ENCODE results near the gene GFAP. TPM values are rescaled to one million over a fixed set of nuclear protein-coding genes. Genes with fewer than 3 reads are reported as not detected.

Gene GFAP
- polyA plus RNA-seq, 1 donor from 2014 or later = 0.45 TPM

DNA sequence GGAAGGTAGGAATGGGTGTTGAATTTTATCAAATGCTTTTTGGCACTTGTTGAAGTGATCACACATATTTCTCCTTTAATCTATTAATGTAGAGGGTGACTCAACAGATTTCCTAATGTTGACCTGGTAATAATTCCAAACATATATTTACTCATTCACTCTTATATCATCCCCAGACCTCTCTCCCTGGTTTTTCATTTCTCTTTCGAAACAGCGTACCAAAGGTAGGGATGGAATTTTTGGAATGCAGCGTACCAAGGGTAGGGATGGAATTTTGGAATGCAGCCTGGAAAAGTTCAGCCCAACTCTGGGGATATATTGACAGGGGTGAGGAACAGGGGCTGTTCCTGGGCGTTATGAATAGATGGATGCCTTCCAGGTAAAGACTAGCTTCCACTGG lies 25.0 kb upstream of the GFAP start:
- no peaks in the 10 kb centered on the region for H3K36me3 Mint-ChIP-seq
- H3K27ac Mint-ChIP-seq = no peak overlapping the region
- H3K27me3 Mint-ChIP-seq = no peaks in the 10 kb centered on the region
- no peak overlapping the region for H3K4me3 Mint-ChIP-seq
- no peaks in the 10 kb centered on the region for H3K4me1 Mint-ChIP-seq
- H3K9me3 Mint-ChIP-seq = peaks cover 1 to 4% (median 2%) of the 10 kb centered on the region in 3 donors

DNA sequence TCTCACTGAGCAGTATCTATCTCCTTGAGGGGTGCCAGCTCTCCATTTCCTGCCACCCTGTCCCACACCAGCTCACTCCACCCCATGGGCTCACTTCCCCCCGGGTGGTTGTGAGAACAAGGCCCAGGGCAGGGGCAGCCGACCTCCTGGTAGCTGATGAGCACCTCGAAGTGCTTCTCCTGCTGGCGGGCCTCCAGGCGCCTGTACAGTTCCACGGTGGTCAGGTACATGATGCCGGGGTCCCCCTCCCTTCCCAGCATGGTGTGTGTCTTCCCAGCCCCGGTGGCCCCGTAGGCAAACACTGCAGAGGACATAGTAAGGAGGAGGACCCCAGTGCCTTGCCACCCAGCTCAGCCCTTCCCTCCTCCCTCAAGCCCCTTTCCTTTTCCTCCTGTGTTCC lies 19.8 kb upstream of the GFAP start:
- Mint-ChIP-seq H3K36me3 (no peaks in the 10 kb centered on the region), H3K27me3 (no peaks in the 10 kb centered on the region), H3K4me1 (no peaks in the 10 kb centered on the region), H3K4me3 (no peak overlapping the region), H3K27ac (no peak overlapping the region), H3K9me3 (peaks cover 1 to 4% (median 2%) of the 10 kb centered on the region in 3 donors)

GRCh38 chr17:44934745-44935105 lies 19.4 kb upstream of the GFAP start:
- peaks cover 1 to 4% (median 2%) of the 10 kb centered on the region in 3 donors for H3K9me3 Mint-ChIP-seq
- no peaks in the 10 kb centered on the region for H3K36me3 Mint-ChIP-seq
- H3K4me1 Mint-ChIP-seq = no peaks in the 10 kb centered on the region
- H3K4me3 Mint-ChIP-seq = no peak overlapping the region
- no peak overlapping the region for H3K27ac Mint-ChIP-seq
- H3K27me3 Mint-ChIP-seq = no peaks in the 10 kb centered on the region

GRCh38 chr17:44933824-44934744 lies 18.8 kb upstream of the GFAP start:
- H3K4me1 Mint-ChIP-seq = no peaks in the 10 kb centered on the region
- H3K9me3 Mint-ChIP-seq = peaks cover 0 to 4% (median 0%) of the 10 kb centered on the region in 3 donors
- H3K27ac Mint-ChIP-seq = no peak overlapping the region
- no peaks in the 10 kb centered on the region for H3K36me3 Mint-ChIP-seq
- no peak overlapping the region for H3K4me3 Mint-ChIP-seq
- no peaks in the 10 kb centered on the region for H3K27me3 Mint-ChIP-seq

GRCh38 chr17:44932787-44933097 lies 17.4 kb upstream of the GFAP start:
- H3K27ac Mint-ChIP-seq = no peak overlapping the region
- H3K36me3 Mint-ChIP-seq = no peaks in the 10 kb centered on the region
- H3K4me3 Mint-ChIP-seq = no peak overlapping the region
- no peaks in the 10 kb centered on the region for H3K4me1 Mint-ChIP-seq
- no peaks in the 10 kb centered on the region for H3K9me3 Mint-ChIP-seq
- no peaks in the 10 kb centered on the region for H3K27me3 Mint-ChIP-seq

DNA sequence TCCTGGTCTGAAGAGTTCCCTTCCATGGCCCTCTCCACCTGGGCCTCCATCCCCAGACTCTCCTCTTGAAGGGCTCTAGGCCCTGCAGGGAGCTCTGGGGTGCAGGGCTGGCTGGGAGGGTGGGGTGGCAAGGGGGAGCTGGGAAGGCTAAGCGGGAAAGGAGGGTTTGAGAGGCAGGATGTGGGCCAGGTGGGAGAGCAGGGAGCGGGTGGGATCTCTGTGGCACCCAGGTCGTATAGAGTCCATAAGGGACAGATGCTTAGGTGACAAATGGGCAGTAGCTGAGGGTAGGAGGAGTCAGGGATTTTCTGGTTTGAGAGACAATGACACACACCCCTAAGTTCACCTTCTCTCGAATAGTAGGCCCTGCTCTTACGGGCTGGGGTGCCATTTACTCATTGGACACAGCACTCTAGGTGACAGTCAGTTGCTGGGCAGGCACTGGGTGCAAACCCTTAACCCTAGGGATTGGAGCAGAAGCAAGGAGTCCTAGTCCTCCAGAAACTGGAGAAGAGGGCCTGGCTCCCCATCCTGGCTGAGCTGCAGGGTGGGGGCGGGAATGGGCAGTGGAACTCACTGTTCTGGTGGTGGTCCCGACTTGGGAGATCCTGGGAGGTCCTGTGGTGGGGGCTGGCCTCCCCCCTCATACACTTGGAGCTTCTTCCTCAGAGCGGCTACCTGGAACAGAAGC lies 16.9 kb upstream of the GFAP start:
- Mint-ChIP-seq H3K4me3 (peak overlapping the region in 1 of 4 donors; percentile 60), H3K27ac (no peak overlapping the region), H3K4me1 (no peaks in the 10 kb centered on the region), H3K36me3 (no peaks in the 10 kb centered on the region), H3K27me3 (no peaks in the 10 kb centered on the region), H3K9me3 (no peaks in the 10 kb centered on the region)

DNA sequence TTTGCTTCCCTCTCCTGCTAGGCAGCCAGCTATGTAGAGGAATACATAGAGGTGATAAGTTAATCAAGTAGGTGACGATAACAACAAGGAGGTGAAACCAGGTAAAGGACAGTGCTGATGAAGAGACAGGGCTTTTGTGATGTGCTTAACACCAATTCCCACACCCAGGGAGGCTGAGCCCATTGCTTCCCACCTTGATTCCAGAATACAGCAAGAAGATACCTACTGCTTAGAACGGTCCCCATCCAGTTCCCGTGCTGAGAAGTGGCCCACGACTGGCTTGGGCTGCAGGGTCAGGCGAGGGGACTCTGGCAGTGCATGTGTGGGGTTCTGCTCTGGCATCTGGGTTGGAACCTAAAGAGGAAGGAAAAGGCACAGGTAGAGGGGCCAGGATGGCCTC lies 16.1 kb upstream of the GFAP start:
- no peaks in the 10 kb centered on the region for H3K27me3 Mint-ChIP-seq
- H3K36me3 Mint-ChIP-seq = no peaks in the 10 kb centered on the region
- H3K4me1 Mint-ChIP-seq = no peaks in the 10 kb centered on the region
- H3K9me3 Mint-ChIP-seq = no peaks in the 10 kb centered on the region
- no peak overlapping the region for H3K4me3 Mint-ChIP-seq
- peak overlapping the region in 1 of 3 donors; percentile 50 for H3K27ac Mint-ChIP-seq

DNA sequence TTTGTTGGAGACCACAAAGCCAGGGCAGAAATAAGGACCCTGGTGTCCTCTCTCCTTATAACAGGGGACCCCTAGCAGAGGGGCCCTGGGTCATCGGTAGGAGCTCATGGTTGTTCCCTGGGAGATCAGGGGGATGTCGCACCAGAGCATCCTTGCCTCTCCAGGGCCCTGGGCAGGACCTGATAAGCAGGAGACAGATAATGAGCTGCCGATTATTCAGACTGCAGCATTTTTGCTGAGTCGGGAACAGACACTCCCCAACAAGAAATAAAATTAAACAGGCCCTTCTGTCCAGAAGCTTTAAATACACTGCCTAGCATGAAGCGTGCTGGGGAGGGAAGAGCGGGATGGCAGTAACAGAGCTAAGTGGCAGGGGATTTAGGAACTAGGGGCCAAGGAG lies 15.4 kb upstream of the GFAP start:
- Mint-ChIP-seq H3K4me1 (no peaks in the 10 kb centered on the region), H3K4me3 (no peak overlapping the region), H3K9me3 (no peaks in the 10 kb centered on the region), H3K27me3 (no peaks in the 10 kb centered on the region), H3K36me3 (no peaks in the 10 kb centered on the region), H3K27ac (no peak overlapping the region)

DNA sequence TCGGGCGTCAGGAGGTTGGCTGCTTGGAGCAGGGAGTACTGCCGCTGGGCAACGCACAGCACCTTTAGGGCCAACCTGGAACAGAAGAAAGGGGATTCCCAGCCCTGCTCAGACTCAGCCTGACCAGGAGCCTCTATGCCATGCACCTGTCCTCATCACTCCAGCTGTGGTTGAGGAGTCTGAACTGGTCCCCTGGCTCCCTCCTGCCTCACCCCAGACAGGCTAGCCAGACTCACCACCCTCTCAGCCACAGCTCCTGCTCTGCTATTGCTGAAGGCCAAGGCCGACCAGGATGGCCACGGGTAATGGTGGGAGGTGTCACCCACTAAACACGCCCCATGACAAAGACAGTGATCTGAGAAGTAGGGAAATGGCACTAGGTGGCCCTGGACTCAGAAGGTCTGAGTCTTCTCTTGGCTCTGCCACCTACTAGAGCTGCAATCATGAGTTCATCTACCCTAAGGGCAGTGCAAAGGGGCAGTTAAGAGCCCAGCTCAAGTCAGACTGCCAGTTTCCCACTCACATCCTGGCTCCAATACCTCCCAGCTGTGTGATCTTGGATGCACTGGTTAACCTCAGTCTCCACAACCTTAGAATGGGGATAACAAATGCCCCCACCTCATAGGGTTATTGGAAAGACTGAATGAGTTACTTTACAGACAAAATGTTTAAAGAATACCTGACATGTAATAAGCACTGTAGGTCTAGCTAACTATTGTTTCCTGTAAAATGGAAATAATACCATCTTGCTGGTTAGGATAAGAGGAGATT lies 13.8 kb upstream of the GFAP start:
- H3K9me3 Mint-ChIP-seq = no peaks in the 10 kb centered on the region
- no peaks in the 10 kb centered on the region for H3K27me3 Mint-ChIP-seq
- H3K4me1 Mint-ChIP-seq = no peaks in the 10 kb centered on the region
- H3K4me3 Mint-ChIP-seq = no peak overlapping the region
- H3K27ac Mint-ChIP-seq = no peak overlapping the region
- H3K36me3 Mint-ChIP-seq = no peaks in the 10 kb centered on the region

DNA sequence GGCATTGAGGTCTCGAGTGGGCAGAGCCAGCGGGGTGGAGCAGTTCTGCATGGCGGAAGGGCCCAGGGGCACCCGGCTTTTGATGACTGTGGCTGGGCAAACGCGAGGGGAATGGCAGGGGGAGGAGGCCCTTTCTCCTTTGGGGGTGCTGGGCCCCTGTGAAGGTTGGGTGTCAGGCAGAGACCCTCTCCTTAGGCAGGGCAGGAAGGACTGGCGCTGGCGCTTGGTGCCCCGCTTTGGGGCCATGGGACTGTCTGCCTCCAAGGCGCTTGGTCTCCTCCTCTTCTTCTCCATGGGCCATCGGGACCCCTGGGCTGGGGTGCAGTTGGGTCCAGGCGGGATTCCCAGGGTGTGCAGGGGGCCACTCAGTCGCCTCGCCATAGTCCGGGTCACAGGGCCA lies 12.8 kb upstream of the GFAP start:
- Mint-ChIP-seq H3K9me3 (no peaks in the 10 kb centered on the region), H3K27ac (no peak overlapping the region), H3K36me3 (no peaks in the 10 kb centered on the region), H3K4me1 (no peaks in the 10 kb centered on the region), H3K4me3 (no peak overlapping the region), H3K27me3 (peaks cover 1% of the 10 kb centered on the region)

DNA sequence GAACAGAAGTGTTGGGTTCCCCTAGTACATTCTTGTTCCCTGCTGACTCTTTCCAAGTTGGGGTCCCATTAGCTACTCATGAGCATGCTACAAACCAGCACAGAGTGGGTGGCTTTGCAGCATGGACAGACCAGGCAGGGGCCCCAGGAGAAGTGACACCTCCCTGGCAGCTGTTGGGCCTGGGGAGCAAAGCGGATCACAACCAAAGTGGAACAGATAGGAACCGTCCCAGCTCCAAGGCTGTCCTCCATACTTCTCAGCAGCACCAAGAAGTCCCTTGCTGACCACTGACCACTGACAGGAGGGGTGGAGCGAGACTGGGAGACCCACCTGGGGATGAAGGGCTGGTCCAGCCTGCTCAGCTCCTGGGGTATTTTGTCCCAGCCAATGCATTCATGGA lies 12.4 kb upstream of the GFAP start:
- Mint-ChIP-seq H3K4me1 (no peaks in the 10 kb centered on the region), H3K4me3 (no peak overlapping the region), H3K27ac (no peak overlapping the region), H3K27me3 (peaks cover 2% of the 10 kb centered on the region), H3K9me3 (no peaks in the 10 kb centered on the region), H3K36me3 (no peaks in the 10 kb centered on the region)

- no peaks in the 10 kb centered on the region for H3K9me3 Mint-ChIP-seq
- no peak overlapping the region for H3K4me3 Mint-ChIP-seq
- H3K4me1 Mint-ChIP-seq = no peaks in the 10 kb centered on the region
- peaks cover 3% of the 10 kb centered on the region for H3K27me3 Mint-ChIP-seq
- no peaks in the 10 kb centered on the region for H3K36me3 Mint-ChIP-seq
- no peak overlapping the region for H3K27ac Mint-ChIP-seq
Observed at GRCh38 chr17:44926821-44927525, 11.7 kb upstream of the GFAP start.

- Mint-ChIP-seq H3K4me1 (no peaks in the 10 kb centered on the region), H3K4me3 (no peak overlapping the region), H3K36me3 (no peaks in the 10 kb centered on the region), H3K27ac (no peak overlapping the region), H3K9me3 (no peaks in the 10 kb centered on the region), H3K27me3 (peaks cover 8% of the 10 kb centered on the region)
Observed at GRCh38 chr17:44925731-44926697, 10.7 kb upstream of the GFAP start.

- H3K9me3 Mint-ChIP-seq = no peaks in the 10 kb centered on the region
- no peaks in the 10 kb centered on the region for H3K36me3 Mint-ChIP-seq
- H3K27me3 Mint-ChIP-seq = peaks cover 10% of the 10 kb centered on the region
- no peak overlapping the region for H3K27ac Mint-ChIP-seq
- H3K4me3 Mint-ChIP-seq = no peak overlapping the region
- H3K4me1 Mint-ChIP-seq = peaks cover 6 to 11% (median 9%) of the 10 kb centered on the region in 3 donors
Observed at GRCh38 chr17:44924107-44924544, 8.8 kb upstream of the GFAP start.
